Measurements from ENCODE around the gene SPHK2.

GRCh38 chr19:48624067-48624594, 4.8 kb downstream of the SPHK2 start:
- no peak for TF ChIP-seq CTCF (conservative IDR thresholded peaks at IDR 0.05; ENCODE audit: low read length)
- no peak for TF ChIP-seq EZH2phosphoT487 (IDR thresholded peaks at IDR 0.05; ENCODE audit: borderline replicate concordance, low read depth, low read length)

Measured in OCI-LY7 (cell line).